H9 (cell line): Measurements from ENCODE around the gene NBEA. TPM values are rescaled to one million over a fixed set of nuclear protein-coding genes. Genes with fewer than 3 reads are reported as not detected.
"Not testable (repeated sequence)": the region's sequence is repeated elsewhere in the genome, so short reads cannot be mapped to it uniquely, and the experiment has no call there.

Experiments
- DNase-seq: peaks from one replicate; pipeline ENCODE4 v3.0.0-alpha.2; 2017
- H2AFZ ChIP-seq: one replicate; pipeline ENCODE4 v1.6.1; 2013; ENCODE audit warnings: mild to moderate bottlenecking, low read length, control low read depth, moderate library complexity
- H2AK5ac ChIP-seq: 2 replicates; pipeline ENCODE4 v1.6.1; 2013; ENCODE audit warnings: low read length, control low read depth, mixed read lengths; ENCODE audit not compliant: insufficient read length
- H2BK120ac ChIP-seq: one replicate; pipeline ENCODE4 v1.6.1; 2013; ENCODE audit warnings: low read depth, mild to moderate bottlenecking, low read length, control low read depth, inconsistent platforms; ENCODE audit not compliant: poor library complexity, severe bottlenecking
- H2BK12ac ChIP-seq: 2 replicates; pipeline ENCODE4 v1.6.1; 2013; ENCODE audit warnings: low read length, control low read depth, mixed read lengths, low read depth; ENCODE audit not compliant: insufficient read length
- H2BK15ac ChIP-seq: 2 replicates; pipeline ENCODE4 v1.6.1; 2013; ENCODE audit warnings: low read depth, low read length, control low read depth
- H2BK20ac ChIP-seq: one replicate; pipeline ENCODE4 v1.6.1; 2013; ENCODE audit warnings: low read depth, mild to moderate bottlenecking, low read length, control low read depth, inconsistent platforms; ENCODE audit not compliant: poor library complexity, severe bottlenecking
- H2BK5ac ChIP-seq: 2 replicates; pipeline ENCODE4 v1.6.1; 2013; ENCODE audit warnings: low read length, control low read depth, mixed read lengths; ENCODE audit not compliant: insufficient read length
- H3K14ac ChIP-seq: 2 replicates; pipeline ENCODE4 v1.6.1; 2013; ENCODE audit warnings: low read length, control low read depth; ENCODE audit not compliant: insufficient read depth
- H3K18ac ChIP-seq: 2 replicates; pipeline ENCODE4 v1.6.1; 2013; ENCODE audit warnings: low read depth, mild to moderate bottlenecking, mixed read lengths, low read length, control low read depth; ENCODE audit not compliant: insufficient read length
- H3K23ac ChIP-seq: 2 replicates; pipeline ENCODE4 v1.6.1; 2013; ENCODE audit warnings: low read length, control low read depth, mixed read lengths, low read depth; ENCODE audit not compliant: insufficient read length
- H3K23me2 ChIP-seq: 2 replicates; pipeline ENCODE4 v1.6.1; 2013; ENCODE audit warnings: low read depth, mild to moderate bottlenecking, mixed read lengths, low read length, control low read depth; ENCODE audit not compliant: insufficient read length, poor library complexity, severe bottlenecking
- H3K27ac ChIP-seq: 2 replicates; pipeline ENCODE4 v1.5.1; 2013; ENCODE audit warnings: low read length, control low read depth, mixed read lengths, low read depth; ENCODE audit not compliant: insufficient read length
- H3K27me3 ChIP-seq: 2 replicates; pipeline ENCODE4 v1.6.1; 2013; ENCODE audit warnings: low read length, control low read depth, inconsistent platforms; ENCODE audit not compliant: insufficient read depth
- H3K4ac ChIP-seq: 2 replicates; pipeline ENCODE4 v1.6.1; 2013; ENCODE audit warnings: low read depth, mild to moderate bottlenecking, control low read depth, inconsistent platforms, low read length, moderate library complexity
- H3K4me1 ChIP-seq: 2 replicates; pipeline ENCODE4 v1.6.1; 2013; ENCODE audit warnings: low read length, control low read depth, inconsistent platforms; ENCODE audit not compliant: insufficient read depth
- H3K4me2 ChIP-seq: 2 replicates; pipeline ENCODE4 v1.6.1; 2013; ENCODE audit warnings: low read length, control low read depth, mixed read lengths; ENCODE audit not compliant: insufficient read length, insufficient read depth
- H3K56ac ChIP-seq: 2 replicates; pipeline ENCODE4 v1.6.1; 2013; ENCODE audit warnings: low read depth, mild to moderate bottlenecking, mixed read lengths, low read length, control low read depth; ENCODE audit not compliant: insufficient read length
- H3K79me1 ChIP-seq: 2 replicates; pipeline ENCODE4 v1.6.1; 2013; ENCODE audit warnings: low read depth, mild to moderate bottlenecking, moderate library complexity, low read length, control low read depth, inconsistent platforms; ENCODE audit not compliant: insufficient read depth, poor library complexity, severe bottlenecking
- H3K79me2 ChIP-seq: 2 replicates; pipeline ENCODE4 v1.6.1; 2013; ENCODE audit warnings: low read length, control low read depth, inconsistent platforms; ENCODE audit not compliant: insufficient read depth
- H3K9ac ChIP-seq: 2 replicates; pipeline ENCODE4 v1.6.1; 2013; ENCODE audit warnings: low read length, control low read depth, mixed read lengths; ENCODE audit not compliant: insufficient read length; ENCODE audit errors: extremely low read depth
- H3K9me3 ChIP-seq: one replicate; pipeline ENCODE4 v1.6.1; 2013; ENCODE audit warnings: low read depth, low read length, inconsistent platforms; ENCODE audit not compliant: control insufficient read depth
- H3T11ph ChIP-seq: one replicate; pipeline ENCODE4 v1.6.1; 2013; ENCODE audit warnings: mild to moderate bottlenecking, low read length, control low read depth, inconsistent platforms
- H4K20me1 ChIP-seq: one replicate; pipeline ENCODE4 v1.6.1; 2013; ENCODE audit not compliant: control insufficient read depth, insufficient read length, insufficient read depth
- H4K5ac ChIP-seq: 2 replicates; pipeline ENCODE4 v1.6.1; 2013; ENCODE audit warnings: low read depth, mild to moderate bottlenecking, mixed read lengths, low read length, control low read depth; ENCODE audit not compliant: insufficient read length
- H4K8ac ChIP-seq: replicated peaks from 2 replicates; pipeline ENCODE4 v1.6.1; 2013; ENCODE audit warnings: low read length, control low read depth, mixed read lengths, low read depth; ENCODE audit not compliant: insufficient read length
- H4K91ac ChIP-seq: 2 replicates; pipeline ENCODE4 v1.6.1; 2013; ENCODE audit warnings: low read depth, mild to moderate bottlenecking, moderate library complexity, mixed read lengths, low read length, control low read depth; ENCODE audit not compliant: insufficient read length
- H3K27ac Mint-ChIP-seq, 3 experiments: 2 replicates in 2 of 3; 3 replicates in 1 of 3; pipeline ENCODE4 v1.8.0; 2020 to 2021; ENCODE audit warnings: mixed read lengths in 3 of 3, mild to moderate bottlenecking in 1 of 3, moderate library complexity in 1 of 3
- H3K27me3 Mint-ChIP-seq: 2 replicates; pipeline ENCODE4 v1.8.0; 2021; ENCODE audit warnings: low read depth, mild to moderate bottlenecking, moderate library complexity, mixed read lengths
- H3K36me3 Mint-ChIP-seq, 3 experiments: 2 replicates in 2 of 3; 3 replicates in 1 of 3; pipeline ENCODE4 v1.8.0; 2020 to 2021; ENCODE audit warnings: low read depth in 3 of 3, mixed read lengths in 3 of 3; ENCODE audit not compliant: insufficient read depth in 1 of 3
- H3K4me1 Mint-ChIP-seq, 2 experiments: 2 replicates each; pipeline ENCODE4 v1.8.0; 2020; ENCODE audit warnings: mixed read lengths in 2 of 2
- H3K4me3 Mint-ChIP-seq, 2 experiments: 2 replicates in 1 of 2; 3 replicates in 1 of 2; pipeline ENCODE4 v1.8.0; 2020 to 2021; ENCODE audit warnings: mild to moderate bottlenecking in 2 of 2, mixed read lengths in 2 of 2, moderate library complexity in 1 of 2
- H3K9me3 Mint-ChIP-seq, 2 experiments: 2 replicates in 1 of 2; 3 replicates in 1 of 2; pipeline ENCODE4 v1.8.0; 2020; ENCODE audit warnings: mild to moderate bottlenecking in 2 of 2, mixed read lengths in 2 of 2, moderate library complexity in 1 of 2
- WGBS: extraction: QIAGEN DNeasy Blood & Tissue Kit; methylation state at CpG from one replicate; pipeline ENCODE4 v1.1.7; 2013; ENCODE audit warnings: missing lambda C conversion rate, low lambda C conversion rate, mixed read lengths; ENCODE audit not compliant: insufficient read length; ENCODE audit errors: extremely low coverage; 5-methylcytosine and 5-hydroxymethylcytosine counted together
- total RNA-seq: library from RNA; stranded (reverse); gene quantifications from 2 replicates; pipeline ENCODE4 v1.2.1, GENCODE V29; 2021
- TF ChIP-seq, protein P1 (sequence below): fragments of 200-600 bp; sonication (generic); conservative IDR thresholded peaks from 3 replicates; pipeline ENCODE4 v1.8.0; 2021; ENCODE audit warnings: antibody characterized with exemption, mild to moderate bottlenecking

The NBEA gene
- total RNA-seq, 1 experiment from 2014 or later = 17.3 TPM

DNA sequence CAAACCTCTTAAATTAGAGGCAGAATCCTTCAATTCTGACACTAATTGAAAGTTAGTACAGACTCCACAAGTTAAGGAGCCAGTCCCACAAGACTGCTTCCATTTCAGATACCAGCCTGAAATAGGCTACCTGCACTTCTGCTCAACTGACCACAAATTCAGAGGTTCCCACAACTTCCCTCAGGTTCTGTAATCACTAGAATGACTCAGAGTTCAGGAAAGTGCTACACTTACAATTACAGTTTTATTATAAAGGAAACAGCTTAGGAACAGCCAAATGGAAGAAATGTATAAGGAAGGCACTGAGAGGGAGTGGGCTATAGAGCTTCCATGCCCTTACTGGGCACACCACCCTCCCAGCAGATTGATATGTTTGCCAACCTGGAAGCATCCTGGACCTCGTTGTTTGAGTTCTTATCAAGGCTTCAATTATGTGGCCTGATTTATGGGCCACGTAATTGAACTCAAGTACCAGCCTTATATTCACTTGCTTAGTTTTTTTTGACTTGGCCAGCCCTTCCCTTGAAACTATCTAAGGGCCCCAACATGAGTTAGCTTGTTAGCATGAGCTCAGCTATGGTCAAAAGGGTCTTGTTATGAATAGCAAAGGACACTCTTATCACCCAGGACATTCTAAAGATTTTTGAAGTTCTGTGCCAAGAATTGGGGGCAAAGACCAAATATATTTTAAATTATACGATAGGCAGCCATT lies 25.9 kb downstream of the NBEA start:
- peaks cover 23 to 27% of the 10 kb centered on the region in 2 experiments for H3K9me3 Mint-ChIP-seq
- DNase-seq = no peak
- H2BK5ac ChIP-seq = no peak overlapping the region
- H2BK120ac ChIP-seq = no peak overlapping the region
- H3K4me1 ChIP-seq = 0 out of 2 replicates have a peak, but pooled peaks cover 2% of the 10 kb centered on the region
- H3K4ac ChIP-seq = no peak overlapping the region
- H3K27ac ChIP-seq = no peak overlapping the region
- no peak overlapping the region for H4K91ac ChIP-seq
- H3K4me1 Mint-ChIP-seq = peaks cover 21 to 25% of the 10 kb centered on the region in 2 experiments
- H2BK15ac ChIP-seq = no peak overlapping the region
- H4K20me1 ChIP-seq = no peaks in the 10 kb centered on the region
- peaks cover 27 to 47% (median 37%) of the 10 kb centered on the region in 3 experiments for H3K36me3 Mint-ChIP-seq
- no peak overlapping the region for H3K23ac ChIP-seq
- H3K79me2 ChIP-seq = peaks cover 3% of the 10 kb centered on the region; the same call in 1 of the 2 replicates
- no peak overlapping the region for H3T11ph ChIP-seq
- H4K5ac ChIP-seq = no peak overlapping the region
- no peaks in the 10 kb centered on the region for H3K27me3 Mint-ChIP-seq
- H3K14ac ChIP-seq = no peak overlapping the region
- TF ChIP-seq, protein P1, sequence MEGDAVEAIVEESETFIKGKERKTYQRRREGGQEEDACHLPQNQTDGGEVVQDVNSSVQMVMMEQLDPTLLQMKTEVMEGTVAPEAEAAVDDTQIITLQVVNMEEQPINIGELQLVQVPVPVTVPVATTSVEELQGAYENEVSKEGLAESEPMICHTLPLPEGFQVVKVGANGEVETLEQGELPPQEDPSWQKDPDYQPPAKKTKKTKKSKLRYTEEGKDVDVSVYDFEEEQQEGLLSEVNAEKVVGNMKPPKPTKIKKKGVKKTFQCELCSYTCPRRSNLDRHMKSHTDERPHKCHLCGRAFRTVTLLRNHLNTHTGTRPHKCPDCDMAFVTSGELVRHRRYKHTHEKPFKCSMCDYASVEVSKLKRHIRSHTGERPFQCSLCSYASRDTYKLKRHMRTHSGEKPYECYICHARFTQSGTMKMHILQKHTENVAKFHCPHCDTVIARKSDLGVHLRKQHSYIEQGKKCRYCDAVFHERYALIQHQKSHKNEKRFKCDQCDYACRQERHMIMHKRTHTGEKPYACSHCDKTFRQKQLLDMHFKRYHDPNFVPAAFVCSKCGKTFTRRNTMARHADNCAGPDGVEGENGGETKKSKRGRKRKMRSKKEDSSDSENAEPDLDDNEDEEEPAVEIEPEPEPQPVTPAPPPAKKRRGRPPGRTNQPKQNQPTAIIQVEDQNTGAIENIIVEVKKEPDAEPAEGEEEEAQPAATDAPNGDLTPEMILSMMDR = no peak
- H3K4me2 ChIP-seq = no peak overlapping the region
- no peak overlapping the region for H2BK12ac ChIP-seq
- H3K27me3 ChIP-seq = no peaks in the 10 kb centered on the region
- H3K56ac ChIP-seq = no peak overlapping the region
- no peak overlapping the region for H3K9ac ChIP-seq
- WGBS = no CpG with 5 or more reads among the region's 3 CpGs
- H3K4me3 Mint-ChIP-seq = no peak overlapping the region
- no peak overlapping the region for H2BK20ac ChIP-seq
- no peak overlapping the region for H4K8ac ChIP-seq
- no peaks in the 10 kb centered on the region for H3K79me1 ChIP-seq
- no peaks in the 10 kb centered on the region for H3K23me2 ChIP-seq
- no peak overlapping the region for H3K27ac Mint-ChIP-seq
- H2AK5ac ChIP-seq = no peak overlapping the region
- H2AFZ ChIP-seq = no peak overlapping the region
- H3K9me3 ChIP-seq = no peaks in the 10 kb centered on the region
- no peak overlapping the region for H3K18ac ChIP-seq

DNA sequence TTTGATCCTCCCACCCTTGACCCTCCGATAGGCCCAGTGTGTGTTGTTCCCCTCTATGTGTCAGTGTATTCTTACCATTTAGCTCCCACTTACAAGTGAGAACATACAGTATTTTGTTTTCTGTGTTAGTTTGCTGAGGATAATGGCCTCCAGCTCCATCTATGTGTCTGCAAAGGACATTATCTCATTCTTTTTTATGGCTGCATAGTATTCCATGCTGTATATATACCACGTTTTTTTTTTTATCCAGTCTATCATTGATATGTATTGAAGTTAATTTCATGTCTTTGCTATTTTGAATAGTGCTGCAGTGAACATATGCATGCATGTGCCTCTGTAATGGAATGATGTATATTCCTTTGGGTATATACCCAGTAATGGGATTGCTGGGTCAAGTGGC lies 27.5 kb downstream of the NBEA start:
- H2BK15ac ChIP-seq, H3K4me1 ChIP-seq, H3K27ac ChIP-seq, H4K20me1 ChIP-seq, DNase-seq, H3K4me2 ChIP-seq, H3T11ph ChIP-seq, H3K23ac ChIP-seq, H2AFZ ChIP-seq, H3K4ac ChIP-seq, H3K9ac ChIP-seq, H2BK20ac ChIP-seq, H3K14ac ChIP-seq, H3K27me3 ChIP-seq, H3K9me3 ChIP-seq, H3K27ac Mint-ChIP-seq, H3K27me3 Mint-ChIP-seq, H3K79me1 ChIP-seq, H4K8ac ChIP-seq, H2BK120ac ChIP-seq, H2BK5ac ChIP-seq, H3K18ac ChIP-seq, H4K91ac ChIP-seq, H4K5ac ChIP-seq, H2AK5ac ChIP-seq, H3K4me3 Mint-ChIP-seq, H3K23me2 ChIP-seq, H3K56ac ChIP-seq, H3K79me2 ChIP-seq, H2BK12ac ChIP-seq: not testable (repeated sequence)
- Mint-ChIP-seq H3K9me3 (peaks cover 23 to 31% of the 10 kb centered on the region in 2 experiments), H3K4me1 (peaks cover 15 to 22% of the 10 kb centered on the region in 2 experiments), H3K36me3 (peaks cover 38 to 63% (median 45%) of the 10 kb centered on the region in 3 experiments)
- no CpG with 5 or more reads among the region's 2 CpGs for WGBS
